Activated CD8-positive, alpha-beta memory T cell treated with anti-CD3 and anti-CD28 coated beads for 48 hours (primary cell): ENCODE results near the gene SF3B1.
"Not testable (repeated sequence)": the region's sequence is repeated elsewhere in the genome, so short reads cannot be mapped to it uniquely, and the experiment has no call there.

Source experiments
- DNase-seq, 3 experiments: peaks; one replicate each; pipeline ENCODE4 v3.0.0-alpha.2; 2020; ENCODE audit warnings: low read depth in 2 of 3, low spot score in 2 of 3

SF3B1 gene

GRCh38 chr2:197434541-197435513 lies at the start of gene SF3B1:
TSS of gene SF3B1 (minus strand) at chr2:197435028. CDS start at chr2:197434999, 29 bp downstream.
- peak; percentile 94 to 99 (median 96) for DNase-seq

- not testable (repeated sequence) for DNase-seq
Measured at GRCh38 chr2:197484248-197484647, 49.4 kb upstream of the SF3B1 start.

GRCh38 chr2:197480165-197481036 lies 45.6 kb upstream of the SF3B1 start:
- DNase-seq = no peak

- DNase-seq = no peak
Measured at GRCh38 chr2:197477797-197478196, 43.0 kb upstream of the SF3B1 start.

- no peak for DNase-seq
Measured at GRCh38 chr2:197472166-197472565, 37.3 kb upstream of the SF3B1 start.

GRCh38 chr2:197464175-197464574 lies 29.3 kb upstream of the SF3B1 start:
- no peak for DNase-seq

GRCh38 chr2:197461057-197461456 lies 26.2 kb upstream of the SF3B1 start:
- no peak for DNase-seq

GRCh38 chr2:197460649-197461048 lies 25.8 kb upstream of the SF3B1 start:
- no peak for DNase-seq

- DNase-seq = no peak
Measured at GRCh38 chr2:197455428-197455827, 20.6 kb upstream of the SF3B1 start.

- DNase-seq = no peak
Measured at GRCh38 chr2:197454923-197455322, 20.1 kb upstream of the SF3B1 start.

GRCh38 chr2:197453914-197454398 lies 19.1 kb upstream of the SF3B1 start:
- no peak for DNase-seq

GRCh38 chr2:197453123-197453913 lies 18.5 kb upstream of the SF3B1 start, which contains the start of gene COQ10B:
TSS of gene COQ10B (plus strand) at chr2:197453552. CDS start at chr2:197453561, 9 bp downstream.
- DNase-seq = peak; percentile 86 to 98 (median 95)

GRCh38 chr2:197452754-197453122 lies 17.9 kb upstream of the SF3B1 start:
- no peak for DNase-seq

GRCh38 chr2:197450935-197451358 lies 16.1 kb upstream of the SF3B1 start:
- not testable (repeated sequence) for DNase-seq

GRCh38 chr2:197450465-197450864 lies 15.6 kb upstream of the SF3B1 start:
- no peak for DNase-seq

- no peak for DNase-seq
Measured at GRCh38 chr2:197446844-197447243, 12.0 kb upstream of the SF3B1 start.

GRCh38 chr2:197445746-197446145 lies 10.9 kb upstream of the SF3B1 start:
- no peak for DNase-seq

GRCh38 chr2:197442857-197443256 lies 8.0 kb upstream of the SF3B1 start:
- DNase-seq = no peak

GRCh38 chr2:197437380-197437779 lies 2.6 kb upstream of the SF3B1 start:
- DNase-seq = no peak

- DNase-seq = no peak
Measured at GRCh38 chr2:197435598-197436420, 981 bp upstream of the SF3B1 start.
